IMR-90 (cell line): ENCODE results near the gene ZBED1. TPM values are rescaled to one million over a fixed set of nuclear protein-coding genes. Genes with fewer than 3 reads are reported as not detected.

ENCODE experiments used
- ATAC-seq: fragments of 200-7000 bp; cut with Tn5 transposase; 2 replicates; pipeline ENCODE4 v1.9.1; 2020; ENCODE audit warnings: low read depth, mild to moderate bottlenecking, moderate library complexity
- BruUV-seq: library from RNA; stranded (reverse); fragments of 400-500 nt; replicated peaks from 2 replicates; lab custom pipeline; 2021; lab: Mats Ljungman, UMichigan
- CTCF ChIA-PET: fragments of 300-600 bp; formaldehyde crosslinking; extraction: SDS; loops from one replicate; lab custom pipeline; 2021; ENCODE audit warnings: antibody characterized with exemption; lab: Yijun Ruan, JAX
- POLR2A ChIA-PET: fragments of 300-600 bp; sonication (Branson Sonifier 250); formaldehyde crosslinking; loops from one replicate; lab custom pipeline; 2022; ENCODE audit warnings: antibody characterized with exemption; ENCODE audit not compliant: unreplicated experiment; lab: Charles Lee
- DNase-seq: peaks from one replicate; pipeline ENCODE4 v3.0.0; 2013
- H2AFZ ChIP-seq: replicated peaks from 2 replicates; pipeline ENCODE3; 2013; ENCODE audit warnings: low read length, mild to moderate bottlenecking; ENCODE audit not compliant: poor library complexity
- H2AK5ac ChIP-seq: 2 replicates; pipeline ENCODE4 v1.6.1; 2013; ENCODE audit warnings: low read depth, low read length, inconsistent platforms
- H2AK9ac ChIP-seq: replicated peaks from 2 replicates; pipeline ENCODE3; 2013; ENCODE audit warnings: mild to moderate bottlenecking, low read depth, low read length, moderate library complexity; ENCODE audit not compliant: poor library complexity
- H2BK120ac ChIP-seq: 2 replicates; pipeline ENCODE4 v1.6.1; 2013; ENCODE audit warnings: low read depth, low read length, inconsistent platforms
- H2BK15ac ChIP-seq: 3 replicates; pipeline ENCODE4 v1.6.1; 2013; ENCODE audit warnings: low read depth, low read length, inconsistent platforms
- H2BK20ac ChIP-seq: 2 replicates; pipeline ENCODE4 v1.6.1; 2013; ENCODE audit warnings: low read depth, mild to moderate bottlenecking, inconsistent platforms, low read length, moderate library complexity
- H2BK5ac ChIP-seq: 2 replicates; pipeline ENCODE4 v1.6.1; 2013; ENCODE audit warnings: mild to moderate bottlenecking, low read depth, low read length, inconsistent platforms; ENCODE audit not compliant: poor library complexity, severe bottlenecking
- H3K14ac ChIP-seq: replicated peaks from 2 replicates; pipeline ENCODE4 v1.6.1; 2013; ENCODE audit warnings: low read depth, low read length, inconsistent platforms
- H3K18ac ChIP-seq: 2 replicates; pipeline ENCODE4 v1.6.1; 2013; ENCODE audit warnings: low read depth, low read length, control low read depth
- H3K23ac ChIP-seq: 2 replicates; pipeline ENCODE4 v1.6.1; 2013; ENCODE audit warnings: low read depth, low read length, inconsistent platforms
- H3K27ac ChIP-seq: 2 replicates; pipeline ENCODE4 v1.5.1; 2013; ENCODE audit warnings: mild to moderate bottlenecking, control low read depth, low read length; ENCODE audit not compliant: insufficient read depth
- H3K27me3 ChIP-seq: 2 replicates; pipeline ENCODE4 v1.6.1; 2013; ENCODE audit warnings: low read length; ENCODE audit not compliant: control insufficient read depth, insufficient read depth
- H3K36me3 ChIP-seq: 2 replicates; pipeline ENCODE4 v1.6.1; 2013; ENCODE audit warnings: low read length, mixed read lengths; ENCODE audit not compliant: control insufficient read depth, insufficient read depth
- H3K4ac ChIP-seq: 2 replicates; pipeline ENCODE4 v1.6.1; 2013; ENCODE audit warnings: low read depth, low read length, inconsistent platforms
- H3K4me1 ChIP-seq: 2 replicates; pipeline ENCODE4 v1.6.1; 2013; ENCODE audit warnings: low read length, mixed read lengths; ENCODE audit not compliant: control insufficient read depth, insufficient read depth
- H3K4me2 ChIP-seq: 2 replicates; pipeline ENCODE4 v1.6.1; 2013; ENCODE audit warnings: low read depth, mild to moderate bottlenecking, control low read depth, low read length, moderate library complexity
- H3K4me3 ChIP-seq: 2 replicates; pipeline ENCODE4 v1.5.1; 2013; ENCODE audit warnings: low read depth, mild to moderate bottlenecking, control low read depth, low read length, moderate library complexity; ENCODE audit not compliant: insufficient read depth
- H3K56ac ChIP-seq: 2 replicates; pipeline ENCODE4 v1.6.1; 2013; ENCODE audit warnings: low read length, inconsistent platforms; ENCODE audit not compliant: insufficient read depth; ENCODE audit errors: extremely low read depth
- H3K79me1 ChIP-seq, 2 experiments: 2 replicates each; pipeline ENCODE4 v1.6.1; 2013; ENCODE audit warnings: low read length in 2 of 2, inconsistent platforms in 1 of 2, low read depth in 1 of 2
- H3K9ac ChIP-seq: 2 replicates; pipeline ENCODE4 v1.6.1; 2013; ENCODE audit warnings: low read depth, low read length, control low read depth
- H3K9me1 ChIP-seq: 2 replicates; pipeline ENCODE4 v1.6.1; 2013; ENCODE audit warnings: low read length, inconsistent platforms; ENCODE audit not compliant: insufficient read depth
- H3K9me3 ChIP-seq: 2 replicates; pipeline ENCODE4 v1.6.1; 2013; ENCODE audit warnings: low read length; ENCODE audit not compliant: control insufficient read depth, insufficient read depth
- H4K20me1 ChIP-seq: 2 replicates; pipeline ENCODE4 v1.6.1; 2013; ENCODE audit warnings: low read length, inconsistent platforms; ENCODE audit not compliant: insufficient read depth
- H4K5ac ChIP-seq: 2 replicates; pipeline ENCODE4 v1.6.1; 2013; ENCODE audit warnings: mild to moderate bottlenecking, low read depth, low read length, control low read depth
- H4K8ac ChIP-seq, 2 experiments: 2 replicates each; pipeline ENCODE4 v1.6.1; 2013; ENCODE audit warnings: low read depth in 2 of 2, low read length in 2 of 2, control low read depth in 1 of 2, inconsistent platforms in 1 of 2
- H4K91ac ChIP-seq: 2 replicates; pipeline ENCODE4 v1.6.1; 2013; ENCODE audit warnings: low read depth, low read length, inconsistent platforms; ENCODE audit not compliant: insufficient read depth
- BHLHE40 ChIP-seq: fragments of 150-350 bp; IDR thresholded peaks from 2 replicates; pipeline ENCODE4 v1.6.1; 2016; ENCODE audit warnings: mild to moderate bottlenecking, low read depth, low read length
- CEBPB ChIP-seq: IDR thresholded peaks from 2 replicates; pipeline ENCODE4 v1.6.1; 2012; ENCODE audit warnings: low read depth, low read length, improper control_type of control experiment
- CHD1 ChIP-seq: IDR thresholded peaks from 2 replicates; pipeline ENCODE4 v1.6.1; 2012; ENCODE audit warnings: low read depth, low read length, improper control_type of control experiment
- MAFK ChIP-seq: IDR thresholded peaks from 2 replicates; pipeline ENCODE4 v1.6.1; 2012; ENCODE audit warnings: low read depth, low read length, improper control_type of control experiment
- MAZ ChIP-seq: IDR thresholded peaks from 2 replicates; pipeline ENCODE4 v1.6.1; 2012; ENCODE audit warnings: low read depth, mild to moderate bottlenecking, low read length, improper control_type of control experiment, moderate library complexity, borderline replicate concordance
- MXI1 ChIP-seq: IDR thresholded peaks from 2 replicates; pipeline ENCODE4 v1.6.1; 2012; ENCODE audit warnings: low read depth, mild to moderate bottlenecking, low read length, moderate library complexity, borderline replicate concordance
- NFE2L2 ChIP-seq: fragments of 150-350 bp; IDR thresholded peaks from 2 replicates; pipeline ENCODE4 v1.6.1; 2016; ENCODE audit warnings: low read depth, mild to moderate bottlenecking, low read length
- POLR2A ChIP-seq: IDR thresholded peaks from 2 replicates; pipeline ENCODE4 v1.6.1; 2012; ENCODE audit warnings: mild to moderate bottlenecking, low read depth, low read length
- RAD21 ChIP-seq: IDR thresholded peaks from 2 replicates; pipeline ENCODE4 v1.6.1; 2012; ENCODE audit warnings: low read length, improper control_type of control experiment
- RCOR1 ChIP-seq: IDR thresholded peaks from 2 replicates; pipeline ENCODE4 v1.6.1; 2012; ENCODE audit warnings: mild to moderate bottlenecking, low read length, improper control_type of control experiment; ENCODE audit not compliant: insufficient replicate concordance
- RFX5 ChIP-seq: IDR thresholded peaks from 2 replicates; pipeline ENCODE4 v1.8.0; 2012; ENCODE audit warnings: low read depth, mild to moderate bottlenecking, low read length, moderate library complexity
- SMC3 ChIP-seq: fragments of 150-350 bp; IDR thresholded peaks from 2 replicates; pipeline ENCODE4 v1.6.1; 2016; ENCODE audit warnings: low read depth, mild to moderate bottlenecking, antibody characterized with exemption, low read length, moderate library complexity
- WGBS, 2 experiments: methylation state at CpG; one replicate each; pipeline versions ENCODE4 v1.1.5 to v1.1.7; 2013; ENCODE audit warnings: missing lambda C conversion rate in 2 of 2; ENCODE audit not compliant: insufficient read length in 1 of 2; ENCODE audit errors: extremely low coverage in 2 of 2; 5-methylcytosine and 5-hydroxymethylcytosine counted together
- dilution Hi-C: fragments of 300-500 bp; cut with HindIII; formaldehyde crosslinking; loops from one replicate; pipeline ENCODE4 v1.14.3; 2018; ENCODE audit warnings: low sequenced_read_pairs; ENCODE audit not compliant: unreplicated experiment
- in situ Hi-C: fragments of 300-500 bp; cut with MboI; formaldehyde crosslinking; loops from 3 replicates; pipeline ENCODE4 v1.14.3; 2019; ENCODE audit warnings: low sequenced_read_pairs, inconsistent platforms, mixed read lengths
- intact Hi-C: fragments of 100-400 bp; cut with micrococcal nuclease; formaldehyde crosslinking; loops from 2 replicates; pipeline ENCODE4 v1.10.0; 2022
- polyA plus RNA-seq, 3 experiments: library from polyadenylated mRNA; depleted of rRNA; stranded (reverse); fragments of >200 nt; gene quantifications; 2 replicates each; pipeline ENCODE4 v1.2.3, GENCODE V29; 2012; ENCODE audit warnings: low replicate concordance in 1 of 3
- total RNA-seq: library from RNA; depleted of rRNA; stranded (reverse); fragments of >200 nt; gene quantifications from 2 replicates; pipeline ENCODE4 v1.2.3, GENCODE V29; 2012
- TF ChIP-seq, protein P1 (sequence below): fragments of 150-350 bp; IDR thresholded peaks from 2 replicates; pipeline ENCODE4 v1.6.1; 2016; ENCODE audit warnings: low read depth, mild to moderate bottlenecking, low read length, moderate library complexity, borderline replicate concordance
- TF ChIP-seq, protein P2 (sequence below): fragments of 150-350 bp; IDR thresholded peaks from 2 replicates; pipeline ENCODE4 v1.6.1; 2017; ENCODE audit warnings: mild to moderate bottlenecking, antibody characterized with exemption, low read length, low read depth
- TF ChIP-seq, protein P3 (sequence below): conservative IDR thresholded peaks from 2 replicates; pipeline ENCODE4 v1.5.1; 2012; ENCODE audit warnings: mild to moderate bottlenecking, low read depth, low read length, improper control_type of control experiment

Gene ZBED1
- total and polyA plus RNA-seq, 2 of the 4 experiments (the other 2 are of a cell fraction): 13.1 to 21.5 TPM

DNA sequence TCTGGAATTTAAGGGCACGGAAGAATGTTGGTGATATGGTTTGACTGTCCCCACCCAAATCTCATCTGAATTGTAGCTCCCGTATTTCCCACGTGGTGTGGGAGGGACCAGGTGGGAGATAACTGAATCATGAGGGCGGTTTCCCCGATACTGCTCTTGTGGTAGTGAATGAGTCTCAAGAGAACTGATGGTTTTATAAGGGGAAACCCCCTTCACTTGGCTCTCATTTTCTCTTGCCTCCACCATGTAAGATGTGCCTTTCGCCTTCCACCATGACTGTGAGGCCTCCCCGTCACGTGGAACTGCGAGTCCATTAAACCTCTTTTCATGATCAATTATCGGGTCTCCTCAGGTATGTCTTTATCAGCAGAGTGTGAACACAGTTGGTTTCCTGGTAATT, 25.6 kb upstream of the ZBED1 start:
- in situ Hi-C loops: no loop called here
- peaks cover 1% of the 10 kb centered on the region; the same call in 1 of the 2 replicates for H3K27me3 ChIP-seq
- WGBS, 2 experiments: no CpG with 5 or more reads among the region's 10 CpGs
- no peaks in the 10 kb centered on the region for H3K79me1 ChIP-seq
- H2BK20ac ChIP-seq: no peak overlapping the region
- H2AK5ac ChIP-seq: no peak overlapping the region
- no peak overlapping the region for H2BK15ac ChIP-seq
- no peak overlapping the region for H3K4me3 ChIP-seq
- DNase-seq (no peak), ATAC-seq (no peak)
- no peak overlapping the region for H3K27ac ChIP-seq
- H3K4me2 ChIP-seq: no peak overlapping the region
- H3K4me1 ChIP-seq: no peaks in the 10 kb centered on the region
- no peaks in the 10 kb centered on the region for H3K9me3 ChIP-seq
- no peak overlapping the region for H3K4ac ChIP-seq
- no peak overlapping the region for H3K18ac ChIP-seq
- H4K8ac ChIP-seq: no peak overlapping the region
- no TSS peak for BruUV-seq
- no peaks in the 10 kb centered on the region for H3K9me1 ChIP-seq
- TF ChIP-seq, protein P1, sequence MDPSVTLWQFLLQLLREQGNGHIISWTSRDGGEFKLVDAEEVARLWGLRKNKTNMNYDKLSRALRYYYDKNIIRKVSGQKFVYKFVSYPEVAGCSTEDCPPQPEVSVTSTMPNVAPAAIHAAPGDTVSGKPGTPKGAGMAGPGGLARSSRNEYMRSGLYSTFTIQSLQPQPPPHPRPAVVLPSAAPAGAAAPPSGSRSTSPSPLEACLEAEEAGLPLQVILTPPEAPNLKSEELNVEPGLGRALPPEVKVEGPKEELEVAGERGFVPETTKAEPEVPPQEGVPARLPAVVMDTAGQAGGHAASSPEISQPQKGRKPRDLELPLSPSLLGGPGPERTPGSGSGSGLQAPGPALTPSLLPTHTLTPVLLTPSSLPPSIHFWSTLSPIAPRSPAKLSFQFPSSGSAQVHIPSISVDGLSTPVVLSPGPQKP: no peak
- TF ChIP-seq CEBPB (no peak), SMC3 (no peak), RAD21 (no peak), NFE2L2 (no peak), MXI1 (no peak), MAFK (no peak), MAZ (no peak), RFX5 (no peak), POLR2A (no peak), RCOR1 (no peak), BHLHE40 (no peak), CHD1 (no peak)
- TF ChIP-seq, protein P2, sequence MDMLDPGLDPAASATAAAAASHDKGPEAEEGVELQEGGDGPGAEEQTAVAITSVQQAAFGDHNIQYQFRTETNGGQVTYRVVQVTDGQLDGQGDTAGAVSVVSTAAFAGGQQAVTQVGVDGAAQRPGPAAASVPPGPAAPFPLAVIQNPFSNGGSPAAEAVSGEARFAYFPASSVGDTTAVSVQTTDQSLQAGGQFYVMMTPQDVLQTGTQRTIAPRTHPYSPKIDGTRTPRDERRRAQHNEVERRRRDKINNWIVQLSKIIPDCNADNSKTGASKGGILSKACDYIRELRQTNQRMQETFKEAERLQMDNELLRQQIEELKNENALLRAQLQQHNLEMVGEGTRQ: no peak
- TF ChIP-seq, protein P3, sequence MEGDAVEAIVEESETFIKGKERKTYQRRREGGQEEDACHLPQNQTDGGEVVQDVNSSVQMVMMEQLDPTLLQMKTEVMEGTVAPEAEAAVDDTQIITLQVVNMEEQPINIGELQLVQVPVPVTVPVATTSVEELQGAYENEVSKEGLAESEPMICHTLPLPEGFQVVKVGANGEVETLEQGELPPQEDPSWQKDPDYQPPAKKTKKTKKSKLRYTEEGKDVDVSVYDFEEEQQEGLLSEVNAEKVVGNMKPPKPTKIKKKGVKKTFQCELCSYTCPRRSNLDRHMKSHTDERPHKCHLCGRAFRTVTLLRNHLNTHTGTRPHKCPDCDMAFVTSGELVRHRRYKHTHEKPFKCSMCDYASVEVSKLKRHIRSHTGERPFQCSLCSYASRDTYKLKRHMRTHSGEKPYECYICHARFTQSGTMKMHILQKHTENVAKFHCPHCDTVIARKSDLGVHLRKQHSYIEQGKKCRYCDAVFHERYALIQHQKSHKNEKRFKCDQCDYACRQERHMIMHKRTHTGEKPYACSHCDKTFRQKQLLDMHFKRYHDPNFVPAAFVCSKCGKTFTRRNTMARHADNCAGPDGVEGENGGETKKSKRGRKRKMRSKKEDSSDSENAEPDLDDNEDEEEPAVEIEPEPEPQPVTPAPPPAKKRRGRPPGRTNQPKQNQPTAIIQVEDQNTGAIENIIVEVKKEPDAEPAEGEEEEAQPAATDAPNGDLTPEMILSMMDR: no peak
- no peak overlapping the region for H4K5ac ChIP-seq
- H3K9ac ChIP-seq: no peak overlapping the region
- no peak overlapping the region for H3K14ac ChIP-seq
- H4K20me1 ChIP-seq: no peaks in the 10 kb centered on the region
- dilution Hi-C loops: no loop called here
- H3K23ac ChIP-seq: no peak overlapping the region
- intact Hi-C loops: no loop called here
- no peak overlapping the region for H2BK120ac ChIP-seq
- no peaks in the 10 kb centered on the region for H3K36me3 ChIP-seq
- no peak overlapping the region for H4K91ac ChIP-seq
- no peak overlapping the region for H2AK9ac ChIP-seq
- CTCF ChIA-PET: no interaction called here
- H2BK5ac ChIP-seq: no peak overlapping the region
- POLR2A ChIA-PET: no interaction called here
- no peak overlapping the region for H3K56ac ChIP-seq
- no peak overlapping the region for H2AFZ ChIP-seq
